SK-N-MC (cell line): ENCODE data around the gene PDE9A.

Source experiments
- EZH2 ChIP-seq: fragments of 200-600 bp; sonication (generic); IDR thresholded peaks from one replicate; pipeline ENCODE4 v1.6.1; 2017; ENCODE audit warnings: antibody characterized with exemption
- FOXP2 ChIP-seq: optimal IDR thresholded peaks from 2 replicates; pipeline ENCODE3; 2011; ENCODE audit warnings: mild to moderate bottlenecking, moderate library complexity; ENCODE audit not compliant: insufficient read depth; ENCODE audit errors: extremely low read length, control extremely low read depth
- POLR2AphosphoS5 ChIP-seq: IDR thresholded peaks from 2 replicates; pipeline ENCODE4 v1.6.1; 2012; ENCODE audit warnings: mild to moderate bottlenecking, low read depth, low read length, borderline replicate concordance

DNA sequence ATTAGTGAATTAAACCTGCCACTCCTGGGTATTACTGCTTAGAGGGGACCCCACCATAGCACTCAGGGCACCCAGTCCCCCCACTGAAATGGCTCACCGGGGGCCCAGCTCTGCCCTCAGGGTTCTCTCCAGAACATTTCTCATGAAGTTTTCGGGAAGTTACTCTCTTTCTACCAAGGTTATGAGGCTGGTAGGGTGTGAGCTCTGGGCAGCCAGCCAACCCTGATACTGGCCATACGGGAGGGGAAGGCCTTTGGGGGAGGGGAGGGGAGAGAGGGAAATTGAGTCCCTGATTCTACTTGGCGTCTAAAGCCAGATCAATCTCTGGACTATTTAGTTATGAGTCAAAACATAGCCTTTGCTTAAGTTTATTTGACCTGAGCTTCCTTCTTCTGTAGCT is 12.9 kb upstream of the PDE9A start:
- TF ChIP-seq POLR2AphosphoS5 (no peak), EZH2 (no peak), FOXP2 (no peak)
